Ishikawa (cell line): ENCODE measurements around the gene SLC25A5.

ENCODE experiments used
- EGR1 ChIP-seq: IDR thresholded peaks from 2 replicates; pipeline ENCODE4 v1.6.1; 2012
- EP300 ChIP-seq: IDR thresholded peaks from 2 replicates; pipeline ENCODE4 v1.6.1; 2012; ENCODE audit warnings: borderline replicate concordance
- TAF1 ChIP-seq: IDR thresholded peaks from 2 replicates; pipeline ENCODE4 v1.6.1; 2012; ENCODE audit warnings: low read depth, mild to moderate bottlenecking
- TCF12 ChIP-seq: IDR thresholded peaks from 2 replicates; pipeline ENCODE4 v1.6.1; 2012; ENCODE audit warnings: low read depth
- TF ChIP-seq, protein P1 (sequence below): IDR thresholded peaks from 2 replicates; pipeline ENCODE4 v1.6.1; 2012

DNA sequence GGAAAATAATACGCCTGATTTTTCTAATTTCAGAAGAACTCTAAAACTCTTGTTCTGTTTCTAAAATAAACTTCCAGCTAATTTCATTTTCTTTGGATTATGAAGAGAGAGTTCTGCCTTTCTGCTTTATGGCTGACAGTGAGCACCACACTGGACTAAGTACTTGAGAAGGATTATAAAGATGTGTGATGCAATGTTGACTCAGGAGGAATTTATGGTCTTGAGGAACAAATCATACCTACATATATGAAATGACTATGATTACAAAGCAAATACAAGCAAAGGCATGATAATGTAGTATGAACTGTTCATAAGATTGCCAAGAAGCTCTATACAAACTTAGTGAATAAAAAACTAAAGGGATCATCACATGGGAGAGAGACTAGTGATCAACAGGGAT, 13.0 kb upstream of the SLC25A5 start:
- TF ChIP-seq TAF1 (no peak), EP300 (no peak), TCF12 (no peak), EGR1 (no peak)
- TF ChIP-seq, protein P1, sequence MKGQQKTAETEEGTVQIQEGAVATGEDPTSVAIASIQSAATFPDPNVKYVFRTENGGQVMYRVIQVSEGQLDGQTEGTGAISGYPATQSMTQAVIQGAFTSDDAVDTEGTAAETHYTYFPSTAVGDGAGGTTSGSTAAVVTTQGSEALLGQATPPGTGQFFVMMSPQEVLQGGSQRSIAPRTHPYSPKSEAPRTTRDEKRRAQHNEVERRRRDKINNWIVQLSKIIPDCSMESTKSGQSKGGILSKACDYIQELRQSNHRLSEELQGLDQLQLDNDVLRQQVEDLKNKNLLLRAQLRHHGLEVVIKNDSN = no peak
